Gastroesophageal sphincter (tissue), 4 donors: Measurements from ENCODE around the gene MRPS11. TPM values are rescaled to one million over a fixed set of nuclear protein-coding genes. Genes with fewer than 3 reads are reported as not detected.

ENCODE experiments used
- ATAC-seq: fragments of 150-250 bp; one replicate; pipeline ENCODE4 v1.9.1; 2016; ENCODE audit warnings: mild to moderate bottlenecking, moderate library complexity
- H3K27ac ChIP-seq, 4 donors: fragments of 200-600 bp; sonication (generic) in 3 of 4; 1 replicate in 3 of 4; 2 replicates in 1 of 4; pipeline ENCODE4 v1.5.1; 2016 to 2019
- H3K27me3 ChIP-seq: fragments of 200-600 bp; sonication (generic); one replicate; pipeline ENCODE4 v1.5.1; 2019
- H3K36me3 ChIP-seq, 2 donors: fragments of 200-600 bp; sonication (generic); one replicate each; pipeline ENCODE4 v1.5.1; 2019; ENCODE audit warnings: control low read depth in 1 of 2
- H3K4me1 ChIP-seq, 3 donors: fragments of 200-600 bp; sonication (generic); 1 replicate in 2 of 3; 2 replicates in 1 of 3; pipeline ENCODE4 v1.5.1; 2016 to 2019; ENCODE audit warnings: control low read depth in 2 of 3
- H3K4me3 ChIP-seq, 2 donors: fragments of 200-600 bp; sonication (generic); one replicate each; pipeline ENCODE4 v1.5.1; 2019; ENCODE audit warnings: mild to moderate bottlenecking in 1 of 2, moderate library complexity in 1 of 2
- H3K9me3 ChIP-seq, 3 donors: fragments of 200-600 bp; sonication (generic); one replicate each; pipeline ENCODE4 v1.5.1; 2017 to 2019; ENCODE audit warnings: control low read depth in 2 of 3
- CTCF ChIP-seq, 4 experiments: fragments of 200-600 bp in 2 of 4; fragments of 450-650 bp in 2 of 4; sonication (generic) in 1 of 4; IDR thresholded peaks; one replicate each; pipeline ENCODE4 v1.5.1; 2017 to 2019; ENCODE audit warnings: antibody characterized with exemption in 4 of 4, mild to moderate bottlenecking in 2 of 4, moderate library complexity in 2 of 4
- EP300 ChIP-seq: sonication (generic); formaldehyde crosslinking; IDR thresholded peaks from one replicate; pipeline ENCODE4 v1.6.1; 2017; ENCODE audit warnings: antibody characterized with exemption, mild to moderate bottlenecking
- POLR2A ChIP-seq, 2 donors: fragments of 450-650 bp; IDR thresholded peaks; one replicate each; pipeline ENCODE4 v1.6.1; 2017; ENCODE audit warnings: antibody characterized with exemption in 2 of 2, mild to moderate bottlenecking in 2 of 2, moderate library complexity in 1 of 2
- POLR2AphosphoS5 ChIP-seq: sonication (generic); formaldehyde crosslinking; IDR thresholded peaks from one replicate; pipeline ENCODE4 v1.6.1; 2017; ENCODE audit warnings: antibody characterized with exemption
- WGBS, 2 donors: methylation state at CpG; one replicate each; pipeline ENCODE4 v1.1.5; 2018; ENCODE audit warnings: low coverage in 1 of 2; 5-methylcytosine and 5-hydroxymethylcytosine counted together
- total RNA-seq, 4 donors: library from RNA; depleted of rRNA; stranded (reverse); fragments of >200 nt; gene quantifications; one replicate each; pipeline ENCODE4 v1.1.0, GENCODE V29; 2016

The MRPS11 gene
- total RNA-seq, 4 donors from 2014 or later: 19.5 to 27.5 (median 25.7) TPM

GRCh38 chr15:88477126-88477525 is 9.6 kb downstream of the MRPS11 start:
- H3K27me3 ChIP-seq: no peaks in the 10 kb centered on the region
- no peak for ATAC-seq
- no peaks in the 10 kb centered on the region for H3K9me3 ChIP-seq
- H3K36me3 ChIP-seq: peaks cover 0 to 96% of the 10 kb centered on the region in 2 donors
- no peak overlapping the region for H3K4me3 ChIP-seq
- 73 to 80% methylated on average over 1 to 7 of the region's 7 CpGs for WGBS, 2 donors
- peaks cover 0 to 6% (median 0%) of the 10 kb centered on the region in 3 donors for H3K4me1 ChIP-seq
- TF ChIP-seq EP300: no peak
- TF ChIP-seq CTCF (IDR thresholded peaks at IDR 0.05): no peak
- TF ChIP-seq POLR2AphosphoS5: no peak
- TF ChIP-seq POLR2A (IDR thresholded peaks at IDR 0.05): no peak
- peak overlapping the region in 1 of 4 donors; percentile 35 for H3K27ac ChIP-seq

GRCh38 chr15:88477904-88478303 is 10.4 kb downstream of the MRPS11 start:
- TF ChIP-seq CTCF (IDR thresholded peaks at IDR 0.05) (no peak), POLR2AphosphoS5 (no peak), EP300 (no peak), POLR2A (IDR thresholded peaks at IDR 0.05) (no peak)
- H3K4me3 ChIP-seq: no peak overlapping the region
- H3K27me3 ChIP-seq: no peaks in the 10 kb centered on the region
- H3K27ac ChIP-seq: no peak overlapping the region
- ATAC-seq: no peak
- WGBS, 2 donors: 61 to 88% methylated on average over 1 to 2 of the region's 5 CpGs
- no peaks in the 10 kb centered on the region for H3K9me3 ChIP-seq
- H3K4me1 ChIP-seq: peaks cover 0 to 6% (median 0%) of the 10 kb centered on the region in 3 donors
- H3K36me3 ChIP-seq: peaks cover 0 to 89% of the 10 kb centered on the region in 2 donors

- WGBS, 2 donors: 74 to 94% methylated on average over 2 to 3 of the region's 3 CpGs
- no peak overlapping the region for H3K27ac ChIP-seq
- no peak for TF ChIP-seq POLR2A (IDR thresholded peaks at IDR 0.05)
- no peak for TF ChIP-seq EP300
- no peak for TF ChIP-seq CTCF (IDR thresholded peaks at IDR 0.05)
- no peak for TF ChIP-seq POLR2AphosphoS5
- no peaks in the 10 kb centered on the region for H3K27me3 ChIP-seq
- ATAC-seq: no peak
- peaks cover 0 to 6% (median 0%) of the 10 kb centered on the region in 3 donors for H3K4me1 ChIP-seq
- no peaks in the 10 kb centered on the region for H3K9me3 ChIP-seq
- H3K36me3 ChIP-seq: peaks cover 0 to 76% of the 10 kb centered on the region in 2 donors
- no peak overlapping the region for H3K4me3 ChIP-seq
These were observed 11.7 kb downstream of the MRPS11 start for GRCh38 chr15:88479169-88479568.

- no peaks in the 10 kb centered on the region for H3K27me3 ChIP-seq
- peaks cover 0 to 58% of the 10 kb centered on the region in 2 donors for H3K36me3 ChIP-seq
- TF ChIP-seq POLR2AphosphoS5: no peak
- no peak for TF ChIP-seq EP300
- no peak for TF ChIP-seq POLR2A (IDR thresholded peaks at IDR 0.05)
- TF ChIP-seq CTCF (IDR thresholded peaks at IDR 0.05): no peak
- 71 to 78% methylated on average over 7 to 8 of the region's 8 CpGs for WGBS, 2 donors
- no peak overlapping the region for H3K4me3 ChIP-seq
- H3K9me3 ChIP-seq: no peaks in the 10 kb centered on the region
- H3K4me1 ChIP-seq: peaks cover 0 to 6% (median 0%) of the 10 kb centered on the region in 3 donors
- no peak overlapping the region for H3K27ac ChIP-seq
- ATAC-seq: no peak
These were observed 13.5 kb downstream of the MRPS11 start for GRCh38 chr15:88480981-88481380.

GRCh38 chr15:88482263-88482662 is 14.8 kb downstream of the MRPS11 start:
- H3K4me3 ChIP-seq: no peak overlapping the region
- no peak for TF ChIP-seq POLR2A (IDR thresholded peaks at IDR 0.05)
- TF ChIP-seq CTCF (IDR thresholded peaks at IDR 0.05): no peak
- no peak for TF ChIP-seq POLR2AphosphoS5
- no peak for TF ChIP-seq EP300
- H3K36me3 ChIP-seq: peaks cover 0 to 45% of the 10 kb centered on the region in 2 donors
- H3K9me3 ChIP-seq: no peaks in the 10 kb centered on the region
- 33 to 73% methylated on average over 1 of the region's 1 CpG for WGBS, 2 donors
- no peaks in the 10 kb centered on the region for H3K27me3 ChIP-seq
- no peak for ATAC-seq
- no peaks in the 10 kb centered on the region for H3K4me1 ChIP-seq
- no peak overlapping the region for H3K27ac ChIP-seq
